ENCODE data around the gene MYCL. TPM values are rescaled to one million over a fixed set of nuclear protein-coding genes. Genes with fewer than 3 reads are reported as not detected.

MYCL gene
- total and polyA plus RNA-seq, 2 donors = 8.9 to 12.4 TPM

GRCh38 chr1:39907528-39908453 lies 6.1 kb upstream of the MYCL start:
- H3K9me3 ChIP-seq (ENCODE audit: control insufficient read depth in 2 of 2, insufficient read depth in 1 of 2, low read length in 1 of 2) = peaks cover 0 to 4% of the 10 kb centered on the region in 2 donors
- 58% methylated on average over 3 of the region's 3 CpGs for WGBS
- H3K36me3 ChIP-seq (ENCODE audit: control insufficient read depth in 2 of 2, insufficient read depth in 2 of 2, low read length in 1 of 2) = no peaks in the 10 kb centered on the region
- H3K4me1 ChIP-seq (ENCODE audit: control insufficient read depth in 2 of 2, insufficient read depth in 2 of 2, low read length in 2 of 2) = no peaks in the 10 kb centered on the region
- no peak for DNase-seq (ENCODE audit: low read depth in 6 of 9, low spot score in 9 of 9)
- peaks cover 5 to 23% of the 10 kb centered on the region in 2 donors for H3K27me3 ChIP-seq (ENCODE audit: control insufficient read depth in 2 of 2, insufficient read depth in 1 of 2, low read length in 1 of 2)
- H3K4me3 ChIP-seq (ENCODE audit: low read length in 2 of 2) = no peak overlapping the region
- H3K27ac ChIP-seq (ENCODE audit: low read depth in 1 of 2, low read length in 1 of 2) = no peak overlapping the region

DNA sequence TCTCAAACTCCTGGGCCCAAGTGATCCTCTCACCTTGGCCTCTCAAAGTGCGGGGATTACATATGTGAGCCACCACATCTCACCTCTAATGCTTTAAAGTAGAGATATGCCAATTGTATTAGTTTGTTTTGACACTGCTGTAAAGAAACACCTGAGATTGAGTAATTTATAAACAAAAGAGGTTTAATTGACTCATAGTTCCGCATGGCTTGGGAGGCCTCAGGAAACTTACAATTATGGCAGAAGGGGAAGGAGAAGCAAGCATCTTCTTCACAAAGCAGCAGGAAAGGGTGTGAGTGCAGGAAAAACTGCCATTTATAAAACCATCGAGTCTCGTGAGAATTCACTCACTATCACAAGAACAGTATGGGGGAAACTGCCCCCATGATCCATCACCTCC lies 3.5 kb upstream of the MYCL start:
- Histone ChIP-seq H3K4me1 (ENCODE audit: control insufficient read depth in 2 of 2, insufficient read depth in 2 of 2, low read length in 2 of 2) (peaks cover 8 to 13% of the 10 kb centered on the region in 2 donors), H3K9me3 (ENCODE audit: control insufficient read depth in 2 of 2, insufficient read depth in 1 of 2, low read length in 1 of 2) (peaks cover 0 to 4% of the 10 kb centered on the region in 2 donors), H3K27ac (ENCODE audit: low read depth in 1 of 2, low read length in 1 of 2) (no peak overlapping the region), H3K27me3 (ENCODE audit: control insufficient read depth in 2 of 2, insufficient read depth in 1 of 2, low read length in 1 of 2) (peaks cover 22 to 47% of the 10 kb centered on the region in 2 donors), H3K36me3 (ENCODE audit: control insufficient read depth in 2 of 2, insufficient read depth in 2 of 2, low read length in 1 of 2) (no peaks in the 10 kb centered on the region), H3K4me3 (ENCODE audit: low read length in 2 of 2) (no peak overlapping the region)
- no peak for DNase-seq (ENCODE audit: low read depth in 6 of 9, low spot score in 9 of 9)
- WGBS = 89% methylated on average over 4 of the region's 4 CpGs

DNA sequence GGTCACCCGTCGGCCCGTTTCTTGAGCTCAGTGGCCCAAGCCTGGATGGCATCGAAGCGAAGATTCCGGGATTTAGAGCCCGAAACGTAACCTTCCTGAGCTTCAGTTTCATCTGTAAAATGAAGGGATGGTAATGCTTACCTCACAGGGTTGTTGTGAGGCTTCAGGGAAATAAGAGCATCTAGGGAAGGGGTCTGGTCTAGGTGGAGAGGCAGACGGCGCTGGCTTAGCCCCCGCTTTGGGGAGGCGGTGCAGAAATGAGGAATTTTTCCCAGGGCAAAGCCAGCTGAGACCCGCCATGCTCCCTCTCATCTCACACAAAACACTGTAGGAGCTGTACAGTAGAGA lies 717 bp upstream of the MYCL start:
- peak overlapping the region; percentile 49 to 61 for H3K4me3 ChIP-seq (ENCODE audit: low read length in 2 of 2)
- H3K27ac ChIP-seq (ENCODE audit: low read depth in 1 of 2, low read length in 1 of 2) = no peak overlapping the region
- DNase-seq (ENCODE audit: low read depth in 6 of 9, low spot score in 9 of 9) = no peak
- no peaks in the 10 kb centered on the region for H3K36me3 ChIP-seq (ENCODE audit: control insufficient read depth in 2 of 2, insufficient read depth in 2 of 2, low read length in 1 of 2)
- H3K27me3 ChIP-seq (ENCODE audit: control insufficient read depth in 2 of 2, insufficient read depth in 1 of 2, low read length in 1 of 2) = peaks cover 45 to 75% of the 10 kb centered on the region in 2 donors
- H3K9me3 ChIP-seq (ENCODE audit: control insufficient read depth in 2 of 2, insufficient read depth in 1 of 2, low read length in 1 of 2) = no peaks in the 10 kb centered on the region
- WGBS = 8% methylated on average over 13 of the region's 13 CpGs
- H3K4me1 ChIP-seq (ENCODE audit: control insufficient read depth in 2 of 2, insufficient read depth in 2 of 2, low read length in 2 of 2) = peaks cover 8 to 13% of the 10 kb centered on the region in 2 donors

- DNase-seq (ENCODE audit: low read depth in 6 of 9, low spot score in 9 of 9) = no peak
- Histone ChIP-seq H3K9me3 (ENCODE audit: control insufficient read depth in 2 of 2, insufficient read depth in 1 of 2, low read length in 1 of 2) (no peaks in the 10 kb centered on the region), H3K4me3 (ENCODE audit: low read length in 2 of 2) (peak overlapping the region; percentile 39 to 61), H3K36me3 (ENCODE audit: control insufficient read depth in 2 of 2, insufficient read depth in 2 of 2, low read length in 1 of 2) (no peaks in the 10 kb centered on the region), H3K27ac (ENCODE audit: low read depth in 1 of 2, low read length in 1 of 2) (no peak overlapping the region), H3K27me3 (ENCODE audit: control insufficient read depth in 2 of 2, insufficient read depth in 1 of 2, low read length in 1 of 2) (peaks cover 49 to 83% of the 10 kb centered on the region in 2 donors), H3K4me1 (ENCODE audit: control insufficient read depth in 2 of 2, insufficient read depth in 2 of 2, low read length in 2 of 2) (peaks cover 8 to 13% of the 10 kb centered on the region in 2 donors)
- under 1% methylated on average over 28 of the region's 28 CpGs for WGBS
These were observed 328 bp downstream of the MYCL start for GRCh38 chr1:39901464-39901713.

GRCh38 chr1:39900662-39901463 lies 854 bp downstream of the MYCL start:
- WGBS = 9% methylated on average over 64 of the region's 64 CpGs
- DNase-seq (ENCODE audit: low read depth in 6 of 9, low spot score in 9 of 9) = no peak
- H3K4me1 ChIP-seq (ENCODE audit: control insufficient read depth in 2 of 2, insufficient read depth in 2 of 2, low read length in 2 of 2) = peaks cover 8 to 13% of the 10 kb centered on the region in 2 donors
- H3K27me3 ChIP-seq (ENCODE audit: control insufficient read depth in 2 of 2, insufficient read depth in 1 of 2, low read length in 1 of 2) = peaks cover 49 to 89% of the 10 kb centered on the region in 2 donors
- H3K36me3 ChIP-seq (ENCODE audit: control insufficient read depth in 2 of 2, insufficient read depth in 2 of 2, low read length in 1 of 2) = no peaks in the 10 kb centered on the region
- no peaks in the 10 kb centered on the region for H3K9me3 ChIP-seq (ENCODE audit: control insufficient read depth in 2 of 2, insufficient read depth in 1 of 2, low read length in 1 of 2)
- H3K27ac ChIP-seq (ENCODE audit: low read depth in 1 of 2, low read length in 1 of 2) = no peak overlapping the region
- peak overlapping the region; percentile 39 to 61 for H3K4me3 ChIP-seq (ENCODE audit: low read length in 2 of 2)

GRCh38 chr1:39899611-39900538 lies 1.8 kb downstream of the MYCL start:
- H3K9me3 ChIP-seq (ENCODE audit: control insufficient read depth in 2 of 2, insufficient read depth in 1 of 2, low read length in 1 of 2) = no peaks in the 10 kb centered on the region
- no peak overlapping the region for H3K27ac ChIP-seq (ENCODE audit: low read depth in 1 of 2, low read length in 1 of 2)
- WGBS = 93% methylated on average over 8 of the region's 8 CpGs
- peaks cover 49 to 90% of the 10 kb centered on the region in 2 donors for H3K27me3 ChIP-seq (ENCODE audit: control insufficient read depth in 2 of 2, insufficient read depth in 1 of 2, low read length in 1 of 2)
- peaks cover 8 to 13% of the 10 kb centered on the region in 2 donors for H3K4me1 ChIP-seq (ENCODE audit: control insufficient read depth in 2 of 2, insufficient read depth in 2 of 2, low read length in 2 of 2)
- no peak for DNase-seq (ENCODE audit: low read depth in 6 of 9, low spot score in 9 of 9)
- H3K4me3 ChIP-seq (ENCODE audit: low read length in 2 of 2) = peak overlapping the region in 1 of 2 donors; percentile 2
- no peaks in the 10 kb centered on the region for H3K36me3 ChIP-seq (ENCODE audit: control insufficient read depth in 2 of 2, insufficient read depth in 2 of 2, low read length in 1 of 2)

- Histone ChIP-seq H3K9me3 (ENCODE audit: control insufficient read depth in 2 of 2, insufficient read depth in 1 of 2, low read length in 1 of 2) (no peaks in the 10 kb centered on the region), H3K4me3 (ENCODE audit: low read length in 2 of 2) (no peak overlapping the region), H3K36me3 (ENCODE audit: control insufficient read depth in 2 of 2, insufficient read depth in 2 of 2, low read length in 1 of 2) (no peaks in the 10 kb centered on the region), H3K27me3 (ENCODE audit: control insufficient read depth in 2 of 2, insufficient read depth in 1 of 2, low read length in 1 of 2) (peaks cover 52 to 94% of the 10 kb centered on the region in 2 donors), H3K4me1 (ENCODE audit: control insufficient read depth in 2 of 2, insufficient read depth in 2 of 2, low read length in 2 of 2) (peaks cover 8 to 13% of the 10 kb centered on the region in 2 donors), H3K27ac (ENCODE audit: low read depth in 1 of 2, low read length in 1 of 2) (no peak overlapping the region)
- no peak for DNase-seq (ENCODE audit: low read depth in 6 of 9, low spot score in 9 of 9)
- 74% methylated on average over 14 of the region's 14 CpGs for WGBS
These were observed 2.8 kb downstream of the MYCL start for GRCh38 chr1:39898648-39899603.

GRCh38 chr1:39898191-39898590 lies 3.5 kb downstream of the MYCL start:
- Histone ChIP-seq H3K4me3 (ENCODE audit: low read length in 2 of 2) (no peak overlapping the region), H3K36me3 (ENCODE audit: control insufficient read depth in 2 of 2, insufficient read depth in 2 of 2, low read length in 1 of 2) (no peaks in the 10 kb centered on the region), H3K4me1 (ENCODE audit: control insufficient read depth in 2 of 2, insufficient read depth in 2 of 2, low read length in 2 of 2) (peaks cover 8 to 13% of the 10 kb centered on the region in 2 donors), H3K27ac (ENCODE audit: low read depth in 1 of 2, low read length in 1 of 2) (no peak overlapping the region), H3K27me3 (ENCODE audit: control insufficient read depth in 2 of 2, insufficient read depth in 1 of 2, low read length in 1 of 2) (peaks cover 56 to 94% of the 10 kb centered on the region in 2 donors), H3K9me3 (ENCODE audit: control insufficient read depth in 2 of 2, insufficient read depth in 1 of 2, low read length in 1 of 2) (no peaks in the 10 kb centered on the region)
- WGBS = 54% methylated on average over 3 of the region's 3 CpGs
- DNase-seq (ENCODE audit: low read depth in 6 of 9, low spot score in 9 of 9) = no peak
